ENCODE measurements around the gene ADAMTSL5.

GRCh38 chr19:1467490-1468273 lies 45.1 kb downstream of the ADAMTSL5 start:
- TF ChIP-seq KAT8 (IDR thresholded peaks at IDR 0.05; ENCODE audit: low read depth) (no peak), ZNF318 (IDR thresholded peaks at IDR 0.05; ENCODE audit: borderline replicate concordance in 1 of 2, low read depth in 1 of 2) (no peak), MAZ (CRISPR knock-in tag; conservative IDR thresholded peaks at IDR 0.05 in 1 of 2, IDR thresholded peaks at IDR 0.05 in 1 of 2) (no peak), POLR2A (conservative IDR thresholded peaks at IDR 0.05) (no peak), ATF1 (CRISPR knock-in tag; IDR thresholded peaks at IDR 0.05) (no peak), ATF1 (tag; IDR thresholded peaks at IDR 0.05) (no peak), U2AF2 (optimal IDR thresholded peaks at IDR 0.05; ENCODE audit: low read depth, low read length) (no peak), ZBTB7A (IDR thresholded peaks at IDR 0.05; ENCODE audit: borderline replicate concordance, control insufficient read depth, low read depth, low read length) (no peak), SETDB1 (IDR thresholded peaks at IDR 0.05; ENCODE audit: low read length) (no peak)
- TF ChIP-seq, protein P1, sequence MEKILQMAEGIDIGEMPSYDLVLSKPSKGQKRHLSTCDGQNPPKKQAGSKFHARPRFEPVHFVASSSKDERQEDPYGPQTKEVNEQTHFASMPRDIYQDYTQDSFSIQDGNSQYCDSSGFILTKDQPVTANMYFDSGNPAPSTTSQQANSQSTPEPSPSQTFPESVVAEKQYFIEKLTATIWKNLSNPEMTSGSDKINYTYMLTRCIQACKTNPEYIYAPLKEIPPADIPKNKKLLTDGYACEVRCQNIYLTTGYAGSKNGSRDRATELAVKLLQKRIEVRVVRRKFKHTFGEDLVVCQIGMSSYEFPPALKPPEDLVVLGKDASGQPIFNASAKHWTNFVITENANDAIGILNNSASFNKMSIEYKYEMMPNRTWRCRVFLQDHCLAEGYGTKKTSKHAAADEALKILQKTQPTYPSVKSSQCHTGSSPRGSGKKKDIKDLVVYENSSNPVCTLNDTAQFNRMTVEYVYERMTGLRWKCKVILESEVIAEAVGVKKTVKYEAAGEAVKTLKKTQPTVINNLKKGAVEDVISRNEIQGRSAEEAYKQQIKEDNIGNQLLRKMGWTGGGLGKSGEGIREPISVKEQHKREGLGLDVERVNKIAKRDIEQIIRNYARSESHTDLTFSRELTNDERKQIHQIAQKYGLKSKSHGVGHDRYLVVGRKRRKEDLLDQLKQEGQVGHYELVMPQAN (IDR thresholded peaks at IDR 0.05; ENCODE audit: borderline replicate concordance) = no peak
- TF ChIP-seq, protein P2, sequence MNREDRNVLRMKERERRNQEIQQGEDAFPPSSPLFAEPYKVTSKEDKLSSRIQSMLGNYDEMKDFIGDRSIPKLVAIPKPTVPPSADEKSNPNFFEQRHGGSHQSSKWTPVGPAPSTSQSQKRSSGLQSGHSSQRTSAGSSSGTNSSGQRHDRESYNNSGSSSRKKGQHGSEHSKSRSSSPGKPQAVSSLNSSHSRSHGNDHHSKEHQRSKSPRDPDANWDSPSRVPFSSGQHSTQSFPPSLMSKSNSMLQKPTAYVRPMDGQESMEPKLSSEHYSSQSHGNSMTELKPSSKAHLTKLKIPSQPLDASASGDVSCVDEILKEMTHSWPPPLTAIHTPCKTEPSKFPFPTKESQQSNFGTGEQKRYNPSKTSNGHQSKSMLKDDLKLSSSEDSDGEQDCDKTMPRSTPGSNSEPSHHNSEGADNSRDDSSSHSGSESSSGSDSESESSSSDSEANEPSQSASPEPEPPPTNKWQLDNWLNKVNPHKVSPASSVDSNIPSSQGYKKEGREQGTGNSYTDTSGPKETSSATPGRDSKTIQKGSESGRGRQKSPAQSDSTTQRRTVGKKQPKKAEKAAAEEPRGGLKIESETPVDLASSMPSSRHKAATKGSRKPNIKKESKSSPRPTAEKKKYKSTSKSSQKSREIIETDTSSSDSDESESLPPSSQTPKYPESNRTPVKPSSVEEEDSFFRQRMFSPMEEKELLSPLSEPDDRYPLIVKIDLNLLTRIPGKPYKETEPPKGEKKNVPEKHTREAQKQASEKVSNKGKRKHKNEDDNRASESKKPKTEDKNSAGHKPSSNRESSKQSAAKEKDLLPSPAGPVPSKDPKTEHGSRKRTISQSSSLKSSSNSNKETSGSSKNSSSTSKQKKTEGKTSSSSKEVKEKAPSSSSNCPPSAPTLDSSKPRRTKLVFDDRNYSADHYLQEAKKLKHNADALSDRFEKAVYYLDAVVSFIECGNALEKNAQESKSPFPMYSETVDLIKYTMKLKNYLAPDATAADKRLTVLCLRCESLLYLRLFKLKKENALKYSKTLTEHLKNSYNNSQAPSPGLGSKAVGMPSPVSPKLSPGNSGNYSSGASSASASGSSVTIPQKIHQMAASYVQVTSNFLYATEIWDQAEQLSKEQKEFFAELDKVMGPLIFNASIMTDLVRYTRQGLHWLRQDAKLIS (CRISPR knock-in tag; IDR thresholded peaks at IDR 0.05) = no peak
- TF ChIP-seq, protein P3, sequence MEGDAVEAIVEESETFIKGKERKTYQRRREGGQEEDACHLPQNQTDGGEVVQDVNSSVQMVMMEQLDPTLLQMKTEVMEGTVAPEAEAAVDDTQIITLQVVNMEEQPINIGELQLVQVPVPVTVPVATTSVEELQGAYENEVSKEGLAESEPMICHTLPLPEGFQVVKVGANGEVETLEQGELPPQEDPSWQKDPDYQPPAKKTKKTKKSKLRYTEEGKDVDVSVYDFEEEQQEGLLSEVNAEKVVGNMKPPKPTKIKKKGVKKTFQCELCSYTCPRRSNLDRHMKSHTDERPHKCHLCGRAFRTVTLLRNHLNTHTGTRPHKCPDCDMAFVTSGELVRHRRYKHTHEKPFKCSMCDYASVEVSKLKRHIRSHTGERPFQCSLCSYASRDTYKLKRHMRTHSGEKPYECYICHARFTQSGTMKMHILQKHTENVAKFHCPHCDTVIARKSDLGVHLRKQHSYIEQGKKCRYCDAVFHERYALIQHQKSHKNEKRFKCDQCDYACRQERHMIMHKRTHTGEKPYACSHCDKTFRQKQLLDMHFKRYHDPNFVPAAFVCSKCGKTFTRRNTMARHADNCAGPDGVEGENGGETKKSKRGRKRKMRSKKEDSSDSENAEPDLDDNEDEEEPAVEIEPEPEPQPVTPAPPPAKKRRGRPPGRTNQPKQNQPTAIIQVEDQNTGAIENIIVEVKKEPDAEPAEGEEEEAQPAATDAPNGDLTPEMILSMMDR (IDR thresholded peaks at IDR 0.05 in 2 of 3, conservative IDR thresholded peaks at IDR 0.05 in 1 of 3; ENCODE audit: insufficient read depth in 2 of 3, low read depth in 1 of 3, low read length in 3 of 3) = no peak
- TF ChIP-seq, protein P4, sequence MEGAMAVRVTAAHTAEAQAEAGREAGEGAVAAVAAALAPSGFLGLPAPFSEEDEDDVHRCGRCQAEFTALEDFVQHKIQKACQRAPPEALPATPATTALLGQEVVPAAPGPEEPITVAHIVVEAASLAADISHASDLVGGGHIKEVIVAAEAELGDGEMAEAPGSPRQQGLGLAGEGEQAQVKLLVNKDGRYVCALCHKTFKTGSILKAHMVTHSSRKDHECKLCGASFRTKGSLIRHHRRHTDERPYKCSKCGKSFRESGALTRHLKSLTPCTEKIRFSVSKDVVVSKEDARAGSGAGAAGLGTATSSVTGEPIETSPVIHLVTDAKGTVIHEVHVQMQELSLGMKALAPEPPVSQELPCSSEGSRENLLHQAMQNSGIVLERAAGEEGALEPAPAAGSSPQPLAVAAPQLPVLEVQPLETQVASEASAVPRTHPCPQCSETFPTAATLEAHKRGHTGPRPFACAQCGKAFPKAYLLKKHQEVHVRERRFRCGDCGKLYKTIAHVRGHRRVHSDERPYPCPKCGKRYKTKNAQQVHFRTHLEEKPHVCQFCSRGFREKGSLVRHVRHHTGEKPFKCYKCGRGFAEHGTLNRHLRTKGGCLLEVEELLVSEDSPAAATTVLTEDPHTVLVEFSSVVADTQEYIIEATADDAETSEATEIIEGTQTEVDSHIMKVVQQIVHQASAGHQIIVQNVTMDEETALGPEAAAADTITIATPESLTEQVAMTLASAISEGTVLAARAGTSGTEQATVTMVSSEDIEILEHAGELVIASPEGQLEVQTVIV (CRISPR knock-in tag; IDR thresholded peaks at IDR 0.05; ENCODE audit: borderline replicate concordance) = no peak
